Gastroesophageal sphincter (tissue), 3 donors: ENCODE results near the gene CDK3.

Source experiments
- CTCF ChIP-seq, 4 experiments: fragments of 200-600 bp in 2 of 4; fragments of 450-650 bp in 2 of 4; sonication (generic) in 1 of 4; IDR thresholded peaks; one replicate each; pipeline ENCODE4 v1.5.1; 2017 to 2019; ENCODE audit warnings: antibody characterized with exemption in 4 of 4, mild to moderate bottlenecking in 2 of 4, moderate library complexity in 2 of 4
- POLR2A ChIP-seq, 2 donors: fragments of 450-650 bp; IDR thresholded peaks; one replicate each; pipeline ENCODE4 v1.6.1; 2017; ENCODE audit warnings: antibody characterized with exemption in 2 of 2, mild to moderate bottlenecking in 2 of 2, moderate library complexity in 1 of 2

- TF ChIP-seq CTCF (IDR thresholded peaks at IDR 0.05) = no peak
- TF ChIP-seq POLR2A (IDR thresholded peaks at IDR 0.05) = no peak
Measured at GRCh38 chr17:76046064-76046463, 45.4 kb downstream of the CDK3 start.
